Measurements from ENCODE around the gene RAMP3. TPM values are rescaled to one million over a fixed set of nuclear protein-coding genes. Genes with fewer than 3 reads are reported as not detected.

RAMP3 gene
- polyA plus RNA-seq, 3 donors, result not detected

GRCh38 chr7:45191396-45191795 is 33.8 kb downstream of the RAMP3 start:
- Histone ChIP-seq H3K4me2 (replicated peaks; ENCODE audit: extremely low read depth, low read length, poor library complexity, severe bottlenecking) (peak overlapping the region; percentile 58), H3K9me3 (replicated peaks in 1 of 2; ENCODE audit: control insufficient read depth in 1 of 2, insufficient read depth in 1 of 2, low read length in 2 of 2) (peaks cover 3 to 36% of the 10 kb centered on the region in 2 donors), H3K27me3 (ENCODE audit: control insufficient read depth in 2 of 2, insufficient read depth in 2 of 2, low read length in 2 of 2) (no peaks in the 10 kb centered on the region), H3K27ac (ENCODE audit: low read depth in 1 of 2, low read length in 2 of 2) (peak overlapping the region in 1 of 2 donors; percentile 86), H4K20me1 (ENCODE audit: insufficient read depth, low read length) (no peaks in the 10 kb centered on the region), H3K36me3 (replicated peaks in 1 of 2; ENCODE audit: control insufficient read depth in 1 of 2, insufficient read depth in 2 of 2, low read length in 2 of 2) (no peaks in the 10 kb centered on the region), H3K79me2 (ENCODE audit: insufficient read depth, low read length) (no peaks in the 10 kb centered on the region), H3K4me1 (ENCODE audit: control insufficient read depth in 1 of 2, insufficient read depth in 2 of 2, low read length in 2 of 2) (peaks cover 35% of the 10 kb centered on the region in 2 donors), H3K4me3 (replicated peaks in 1 of 3; ENCODE audit: low read depth in 2 of 3, low read length in 3 of 3) (peak overlapping the region; percentile 40 to 71 (median 51)), H2AFZ (ENCODE audit: insufficient read depth, low read depth, low read length, poor library complexity, severe bottlenecking) (no peak overlapping the region), H3K9ac (ENCODE audit: insufficient read depth, low read length, poor library complexity, severe bottlenecking) (no peak overlapping the region)
- Mint-ChIP-seq H3K36me3 (peaks cover 24 to 25% of the 10 kb centered on the region in 2 donors), H3K4me1 (peaks cover 52% of the 10 kb centered on the region), H3K27me3 (ENCODE audit: low read depth in 3 of 3) (peaks cover 0 to 8% (median 1%) of the 10 kb centered on the region in 3 donors), H3K4me3 (peak overlapping the region; percentile 83 to 98), H3K9me3 (peaks cover 15 to 50% (median 36%) of the 10 kb centered on the region in 7 donors), H3K27ac (peak overlapping the region; percentile 46 to 88 (median 79))
- no peak for DNase-seq
- no CpG with 5 or more reads among the region's 3 CpGs for WGBS (ENCODE audit: insufficient coverage)
- intact Hi-C loops (cut with micrococcal nuclease), result no loop called here
- no peak for TF ChIP-seq CTCF (IDR thresholded peaks at IDR 0.05)

GRCh38 chr7:45192621-45193041 is 35.0 kb downstream of the RAMP3 start:
- TF ChIP-seq CTCF (IDR thresholded peaks at IDR 0.05), result no peak
- DNase-seq, result peak; percentile 82 to 94 (median 82)
- Mint-ChIP-seq H3K4me3 (peak overlapping the region; percentile 73 to 98), H3K27me3 (ENCODE audit: low read depth in 3 of 3) (peaks cover 3 to 13% (median 6%) of the 10 kb centered on the region in 3 donors), H3K9me3 (peaks cover 15 to 54% (median 36%) of the 10 kb centered on the region in 7 donors), H3K4me1 (peaks cover 50% of the 10 kb centered on the region), H3K36me3 (peaks cover 20 to 21% of the 10 kb centered on the region in 2 donors), H3K27ac (peak overlapping the region; percentile 88 to 96 (median 93))
- Histone ChIP-seq H3K4me1 (ENCODE audit: control insufficient read depth in 1 of 2, insufficient read depth in 2 of 2, low read length in 2 of 2) (peaks cover 34 to 35% of the 10 kb centered on the region in 2 donors), H3K9me3 (replicated peaks in 1 of 2; ENCODE audit: control insufficient read depth in 1 of 2, insufficient read depth in 1 of 2, low read length in 2 of 2) (peaks cover 3 to 36% of the 10 kb centered on the region in 2 donors), H3K27ac (ENCODE audit: low read depth in 1 of 2, low read length in 2 of 2) (peak overlapping the region; percentile 66 to 86), H3K4me2 (replicated peaks; ENCODE audit: extremely low read depth, low read length, poor library complexity, severe bottlenecking) (peak overlapping the region; percentile 58), H3K4me3 (replicated peaks in 1 of 3; ENCODE audit: low read depth in 2 of 3, low read length in 3 of 3) (peak overlapping the region; percentile 40 to 71 (median 51)), H2AFZ (ENCODE audit: insufficient read depth, low read depth, low read length, poor library complexity, severe bottlenecking) (peak overlapping the region; percentile 48), H3K36me3 (replicated peaks in 1 of 2; ENCODE audit: control insufficient read depth in 1 of 2, insufficient read depth in 2 of 2, low read length in 2 of 2) (no peaks in the 10 kb centered on the region), H3K79me2 (ENCODE audit: insufficient read depth, low read length) (no peaks in the 10 kb centered on the region), H3K27me3 (ENCODE audit: control insufficient read depth in 2 of 2, insufficient read depth in 2 of 2, low read length in 2 of 2) (no peaks in the 10 kb centered on the region), H3K9ac (ENCODE audit: insufficient read depth, low read length, poor library complexity, severe bottlenecking) (peak overlapping the region; percentile 30), H4K20me1 (ENCODE audit: insufficient read depth, low read length) (no peaks in the 10 kb centered on the region)
- 0% methylated on average over 1 of the region's 11 CpGs for WGBS (ENCODE audit: insufficient coverage)
- intact Hi-C loops (cut with micrococcal nuclease), result no loop called here
